RPMI7951 (cell line): ENCODE results near the gene LRP10. TPM values are rescaled to one million over a fixed set of nuclear protein-coding genes. Genes with fewer than 3 reads are reported as not detected.
"Not testable (repeated sequence)": the region's sequence is repeated elsewhere in the genome, so short reads cannot be mapped to it uniquely, and the experiment has no call there.

ENCODE experiments used
- DNase-seq: peaks from one replicate; pipeline ENCODE4 v3.0.0-alpha.2; 2012; ENCODE audit warnings: low read depth
- total RNA-seq: library from RNA; depleted of rRNA; stranded (reverse); fragments of >200 nt; shearing (Covaris generic); gene quantifications from 2 replicates; pipeline ENCODE4 v1.2.3, GENCODE V29; 2014

The LRP10 gene
- total RNA-seq, 1 experiment from 2014 or later, result 44.9 TPM

GRCh38 chr14:22842211-22843122 is 29.1 kb upstream of the LRP10 start:
- no peak for DNase-seq

DNA sequence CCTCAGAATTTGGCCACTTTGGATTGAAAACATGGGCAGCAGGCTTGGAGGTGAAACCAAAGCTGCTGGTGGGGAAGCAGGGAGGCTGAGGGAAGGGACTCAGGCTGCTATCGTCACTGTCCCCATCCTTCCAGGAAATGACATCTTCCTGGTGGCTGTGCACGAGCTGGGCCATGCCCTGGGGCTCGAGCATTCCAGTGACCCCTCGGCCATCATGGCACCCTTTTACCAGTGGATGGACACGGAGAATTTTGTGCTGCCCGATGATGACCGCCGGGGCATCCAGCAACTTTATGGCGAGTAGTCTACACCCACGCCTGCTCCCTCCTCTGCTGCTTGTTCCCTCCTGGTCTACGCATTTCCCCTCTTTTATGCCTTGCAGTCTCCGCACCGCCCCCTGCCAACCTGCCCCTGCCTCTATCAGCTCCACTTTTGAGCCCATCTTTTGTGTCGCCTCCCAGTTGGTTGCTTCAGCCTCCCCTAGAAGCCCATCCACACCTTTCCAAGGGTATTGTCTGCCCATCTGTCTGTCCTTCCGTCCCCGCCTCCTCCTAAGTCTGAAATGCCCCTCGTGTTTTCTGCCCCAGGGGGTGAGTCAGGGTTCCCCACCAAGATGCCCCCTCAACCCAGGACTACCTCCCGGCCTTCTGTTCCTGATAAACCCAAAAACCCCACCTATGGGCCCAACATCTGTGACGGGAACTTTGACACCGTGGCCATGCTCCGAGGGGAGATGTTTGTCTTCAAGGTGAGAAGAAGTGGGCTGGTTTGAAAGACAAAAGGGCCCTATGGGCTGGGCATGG is 28.2 kb upstream of the LRP10 start:
- DNase-seq, result no peak

- no peak for DNase-seq
These were observed 27.1 kb upstream of the LRP10 start for GRCh38 chr14:22844221-22845102.

GRCh38 chr14:22845103-22845394 is 26.5 kb upstream of the LRP10 start:
- DNase-seq, result no peak

DNA sequence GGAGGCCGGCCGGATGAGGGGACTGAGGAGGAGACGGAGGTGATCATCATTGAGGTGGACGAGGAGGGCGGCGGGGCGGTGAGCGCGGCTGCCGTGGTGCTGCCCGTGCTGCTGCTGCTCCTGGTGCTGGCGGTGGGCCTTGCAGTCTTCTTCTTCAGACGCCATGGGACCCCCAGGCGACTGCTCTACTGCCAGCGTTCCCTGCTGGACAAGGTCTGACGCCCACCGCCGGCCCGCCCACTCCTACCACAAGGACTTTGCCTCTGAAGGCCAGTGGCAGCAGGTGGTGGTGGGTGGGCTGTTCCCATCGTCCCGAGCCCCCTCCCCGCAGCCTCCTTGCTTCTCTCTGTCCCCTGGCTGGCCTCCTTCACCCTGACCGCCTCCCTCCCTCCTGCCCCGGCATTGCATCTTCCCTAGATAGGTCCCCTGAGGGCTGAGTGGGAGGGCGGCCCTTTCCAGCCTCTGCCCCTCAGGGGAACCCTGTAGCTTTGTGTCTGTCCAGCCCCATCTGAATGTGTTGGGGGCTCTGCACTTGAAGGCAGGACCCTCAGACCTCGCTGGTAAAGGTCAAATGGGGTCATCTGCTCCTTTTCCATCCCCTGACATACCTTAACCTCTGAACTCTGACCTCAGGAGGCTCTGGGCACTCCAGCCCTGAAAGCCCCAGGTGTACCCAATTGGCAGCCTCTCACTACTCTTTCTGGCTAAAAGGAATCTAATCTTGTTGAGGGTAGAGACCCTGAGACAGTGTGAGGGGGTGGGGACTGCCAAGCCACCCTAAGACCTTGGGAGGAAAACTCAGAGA is 25.5 kb upstream of the LRP10 start:
- DNase-seq, result no peak

DNA sequence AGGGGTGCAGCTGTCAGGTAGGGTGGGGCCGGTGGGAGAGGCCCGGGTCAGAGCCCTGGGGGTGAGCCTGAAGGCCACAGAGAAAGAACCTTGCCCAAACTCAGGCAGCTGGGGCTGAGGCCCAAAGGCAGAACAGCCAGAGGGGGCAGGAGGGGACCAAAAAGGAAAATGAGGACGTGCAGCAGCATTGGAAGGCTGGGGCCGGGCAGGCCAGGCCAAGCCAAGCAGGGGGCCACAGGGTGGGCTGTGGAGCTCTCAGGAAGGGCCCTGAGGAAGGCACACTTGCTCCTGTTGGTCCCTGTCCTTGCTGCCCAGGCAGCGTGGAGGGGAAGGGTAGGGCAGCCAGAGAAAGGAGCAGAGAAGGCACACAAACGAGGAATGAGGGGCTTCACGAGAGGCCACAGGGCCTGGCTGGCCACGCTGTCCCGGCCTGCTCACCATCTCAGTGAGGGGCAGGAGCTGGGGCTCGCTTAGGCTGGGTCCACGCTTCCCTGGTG is 24.7 kb upstream of the LRP10 start:
- DNase-seq, result no peak

GRCh38 chr14:22847661-22848341 is 23.7 kb upstream of the LRP10 start:
- peak; percentile 84 for DNase-seq

DNA sequence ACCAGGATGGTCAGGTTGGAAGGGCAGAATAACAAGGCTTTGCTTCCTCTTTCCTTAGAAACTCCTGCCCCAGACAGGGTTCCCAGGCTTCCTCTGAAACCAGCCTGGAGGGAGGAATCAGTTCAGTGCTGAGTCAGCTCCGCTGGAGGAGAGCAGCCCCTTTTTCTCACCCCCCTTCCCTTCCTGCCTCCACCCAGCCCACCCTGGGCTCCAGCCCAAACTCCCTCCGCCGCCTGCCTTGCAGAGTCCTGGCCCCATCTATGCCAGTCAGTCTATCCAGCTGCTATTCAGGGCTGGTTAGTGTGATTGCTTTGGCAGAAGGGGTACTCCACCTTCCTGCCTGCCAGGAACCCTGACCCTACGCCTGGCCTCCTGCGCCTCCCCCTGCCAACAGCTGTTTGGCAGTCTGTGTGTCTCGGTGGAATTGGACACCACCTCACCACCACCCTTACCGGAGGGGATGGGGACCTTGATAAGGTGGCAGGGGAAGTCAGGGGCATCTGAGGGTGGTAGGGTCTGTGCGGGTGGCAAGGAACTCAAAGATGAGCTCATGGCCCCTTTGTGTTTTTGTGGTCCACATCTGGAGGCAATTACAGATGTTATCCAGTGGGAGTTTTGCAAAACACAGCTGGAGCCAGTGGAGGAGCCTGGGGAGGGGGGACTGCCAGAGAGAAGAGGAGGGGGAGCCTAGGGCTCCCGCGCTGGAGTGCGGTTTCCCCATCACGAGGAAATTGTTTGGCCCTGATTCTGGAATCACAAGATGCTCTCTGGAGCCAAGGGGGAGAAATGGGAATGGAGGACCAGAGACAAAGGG is 23.0 kb upstream of the LRP10 start:
- peak; percentile 96 for DNase-seq

- peak; percentile 54 for DNase-seq
These were observed 22.2 kb upstream of the LRP10 start for GRCh38 chr14:22849212-22849819.

DNA sequence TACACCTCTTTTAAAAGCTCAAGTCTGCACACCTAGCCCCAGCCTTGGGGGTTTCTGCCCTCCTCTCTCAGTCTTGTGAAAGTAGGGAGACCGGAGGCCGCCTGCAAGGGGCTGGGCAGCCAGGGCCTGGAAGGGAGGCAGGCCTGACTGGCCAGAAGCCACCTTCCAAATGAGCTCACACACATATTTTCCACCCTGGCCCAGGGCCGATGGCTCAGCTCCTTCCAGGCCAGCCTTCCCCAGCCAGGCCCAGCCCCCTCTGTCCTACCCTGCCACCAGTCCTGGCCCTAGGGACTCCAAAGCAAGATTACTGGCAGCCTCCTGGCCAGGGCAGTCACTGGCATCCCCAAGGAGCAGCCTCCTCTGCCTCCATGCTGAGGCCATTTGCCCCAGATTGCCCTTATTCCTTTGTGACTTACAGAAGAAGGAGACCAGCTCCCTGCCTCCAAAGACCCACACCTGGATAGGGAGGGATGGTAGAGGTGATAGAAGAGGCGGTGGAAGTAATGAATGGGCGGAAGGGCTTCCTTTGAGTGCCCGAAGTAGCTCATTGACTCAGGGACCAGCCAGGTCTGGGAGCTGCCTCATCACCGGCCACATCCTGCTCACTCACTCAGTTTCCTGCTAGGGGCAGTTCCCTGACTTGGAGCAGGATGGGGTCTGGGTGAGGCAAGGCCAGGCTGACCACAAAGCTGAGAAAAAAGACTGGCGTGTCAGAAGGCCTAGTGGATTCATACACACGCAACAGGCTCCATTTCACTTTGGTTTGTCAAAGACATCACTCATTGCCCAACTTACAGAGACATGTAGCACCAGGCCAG is 20.4 kb upstream of the LRP10 start:
- DNase-seq, result peak; percentile 99

DNA sequence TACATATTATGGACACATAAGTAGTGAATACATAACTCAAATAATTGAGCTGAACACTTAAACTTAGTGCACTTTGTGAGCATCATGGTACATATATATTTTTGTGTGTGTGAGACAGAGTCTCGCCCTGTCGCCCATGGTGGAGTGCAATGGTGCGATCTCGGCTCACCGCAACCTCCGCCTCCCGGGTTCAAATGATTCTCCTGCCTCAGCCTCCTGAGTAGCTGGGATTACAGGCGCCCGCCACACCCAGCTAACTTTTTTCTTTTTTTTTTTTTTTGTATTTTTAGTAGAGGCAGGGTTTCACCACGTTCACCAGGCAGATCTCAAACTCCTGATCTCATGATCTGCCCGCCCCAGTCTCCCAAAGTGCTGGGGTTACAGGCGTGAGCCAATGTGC is 19.4 kb upstream of the LRP10 start:
- not testable (repeated sequence) for DNase-seq

- no peak for DNase-seq
These were observed 19.0 kb upstream of the LRP10 start for GRCh38 chr14:22852599-22852939.

- DNase-seq, result peak; percentile 83
These were observed 18.4 kb upstream of the LRP10 start for GRCh38 chr14:22852940-22853767.

- DNase-seq, result not testable (repeated sequence)
These were observed 17.2 kb upstream of the LRP10 start for GRCh38 chr14:22854296-22854695.

DNA sequence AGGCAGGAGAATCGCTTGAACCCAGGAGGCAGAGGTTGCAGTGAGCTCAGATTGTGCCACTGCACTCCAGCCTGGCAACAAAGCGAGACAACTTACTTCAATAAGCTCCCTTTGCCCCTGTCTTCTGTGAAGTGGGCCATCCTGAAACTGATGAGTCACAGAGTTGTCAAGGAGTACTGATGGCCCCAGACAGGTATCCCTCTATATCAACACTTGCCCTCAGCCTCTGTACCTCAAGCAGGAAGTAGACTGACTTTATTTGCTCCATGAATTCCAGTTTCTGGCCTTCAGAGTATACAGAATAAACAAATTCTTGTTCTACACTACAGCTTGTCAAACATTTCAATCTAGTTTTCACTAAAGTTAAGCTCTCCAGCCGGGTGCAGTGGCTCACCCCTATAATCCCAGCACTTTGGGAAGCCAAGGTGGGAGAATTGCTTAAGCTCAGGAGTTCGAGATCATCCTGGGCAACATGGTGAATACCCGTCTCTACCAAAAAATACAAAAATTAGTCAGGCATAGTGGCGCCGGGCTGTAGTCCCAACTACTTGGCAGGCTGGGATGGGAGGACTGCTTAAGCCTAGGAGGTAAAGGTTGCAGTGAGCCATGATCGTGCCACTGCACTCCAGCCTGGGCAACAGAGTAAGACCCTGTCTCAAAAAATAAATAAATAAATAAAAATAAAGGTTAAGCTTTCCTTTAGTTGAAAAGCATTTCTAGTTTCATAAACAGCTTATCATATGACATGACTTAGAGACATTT is 16.4 kb upstream of the LRP10 start:
- no peak for DNase-seq

DNA sequence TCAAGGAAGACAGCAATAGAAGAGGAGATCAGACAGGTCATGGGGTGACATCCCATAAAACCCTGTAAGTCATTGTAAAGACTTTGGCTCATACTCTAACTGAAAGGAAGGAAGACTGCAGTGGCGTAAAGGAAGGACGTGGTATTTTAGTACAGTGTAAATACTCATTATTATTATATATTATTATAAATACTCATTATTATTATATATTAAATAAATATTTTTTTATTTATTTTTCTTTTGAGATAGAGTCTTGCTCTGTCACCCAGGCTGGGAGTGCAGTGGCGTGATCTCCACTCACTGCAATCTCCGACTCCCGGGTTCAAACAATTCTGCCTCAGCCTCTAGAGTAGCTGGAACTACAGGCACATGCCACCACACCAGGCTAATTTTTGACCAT is 15.1 kb upstream of the LRP10 start:
- DNase-seq, result no peak

- not testable (repeated sequence) for DNase-seq
These were observed 11.2 kb upstream of the LRP10 start for GRCh38 chr14:22860377-22860776.
